CD4-positive, alpha-beta memory T cell (primary cell): ENCODE data around the gene DNAAF8. TPM values are rescaled to one million over a fixed set of nuclear protein-coding genes. Genes with fewer than 3 reads are reported as not detected.
A peak's percentile ranks its signal among the peaks of the same experiment; 100 is the strongest.

Experiments used
- CTCF ChIA-PET: fragments of 350-600 bp; sonication (Branson Sonifier 250); formaldehyde crosslinking; loops from one replicate; lab custom pipeline; 2021; ENCODE audit warnings: inconsistent platforms; ENCODE audit not compliant: partially characterized antibody; lab: Charles Lee
- POLR2A ChIA-PET: fragments of 350-600 bp; sonication (Branson Sonifier 250); formaldehyde crosslinking; loops from one replicate; lab custom pipeline; 2021; ENCODE audit not compliant: partially characterized antibody; lab: Charles Lee
- DNase-seq, 5 donors: peaks; one replicate each; pipeline versions ENCODE4 v3.0.0 to v3.0.0-alpha.2; 2020 to 2022; ENCODE audit warnings: mixed read lengths in 1 of 5
- H3K27ac ChIP-seq: one replicate; pipeline ENCODE4 v1.7.0; 2013; ENCODE audit warnings: low read depth, low read length
- H3K27me3 ChIP-seq: 2 replicates; pipeline ENCODE4 v1.7.0; 2013; ENCODE audit warnings: mild to moderate bottlenecking, low read length, moderate library complexity; ENCODE audit not compliant: insufficient read depth
- H3K36me3 ChIP-seq: 2 replicates; pipeline ENCODE4 v1.7.0; 2013; ENCODE audit warnings: mild to moderate bottlenecking, low read length, moderate library complexity; ENCODE audit not compliant: insufficient read depth
- H3K4me1 ChIP-seq: 2 replicates; pipeline ENCODE4 v1.7.0; 2013; ENCODE audit warnings: mild to moderate bottlenecking, low read length, moderate library complexity; ENCODE audit not compliant: insufficient read depth
- H3K4me3 ChIP-seq, 2 donors: one replicate each; pipeline ENCODE4 v1.7.0; 2013; ENCODE audit warnings: low read length in 2 of 2, mild to moderate bottlenecking in 1 of 2
- H3K9me3 ChIP-seq, 2 donors: one replicate each; pipeline ENCODE4 v1.7.0; 2013; ENCODE audit warnings: low read length in 2 of 2, control low read depth in 1 of 2; ENCODE audit not compliant: control insufficient read depth in 1 of 2
- H3K27ac Mint-ChIP-seq, 7 donors: one replicate each; pipeline ENCODE4 v1.8.0; 2020 to 2021; ENCODE audit warnings: mixed read lengths in 7 of 7, mild to moderate bottlenecking in 6 of 7, inconsistent platforms in 3 of 7, moderate library complexity in 3 of 7
- H3K27me3 Mint-ChIP-seq, 2 donors: one replicate each; pipeline ENCODE4 v1.8.0; 2020 to 2021; ENCODE audit warnings: mixed read lengths in 2 of 2
- H3K36me3 Mint-ChIP-seq, 2 donors: one replicate each; pipeline ENCODE4 v1.8.0; 2020 to 2021; ENCODE audit warnings: mixed read lengths in 2 of 2, inconsistent platforms in 1 of 2, mild to moderate bottlenecking in 1 of 2
- H3K4me1 Mint-ChIP-seq, 4 donors: one replicate each; pipeline ENCODE4 v1.8.0; 2020 to 2021; ENCODE audit warnings: mixed read lengths in 4 of 4, mild to moderate bottlenecking in 1 of 4
- H3K4me3 Mint-ChIP-seq, 8 donors: one replicate each; pipeline ENCODE4 v1.8.0; 2020 to 2021; ENCODE audit warnings: mixed read lengths in 8 of 8, mild to moderate bottlenecking in 7 of 8, moderate library complexity in 6 of 8, inconsistent platforms in 3 of 8
- H3K9me3 Mint-ChIP-seq, 8 donors: one replicate each; pipeline ENCODE4 v1.8.0; 2020 to 2021; ENCODE audit warnings: mixed read lengths in 8 of 8, mild to moderate bottlenecking in 5 of 8, inconsistent platforms in 3 of 8, moderate library complexity in 1 of 8
- intact Hi-C: fragments of 100-400 bp; cut with micrococcal nuclease; formaldehyde crosslinking; loops from one replicate; pipeline ENCODE4 v1.15.1; 2023
- polyA plus RNA-seq, 2 donors: library from polyadenylated mRNA; unstranded; fragments of 300-500 nt; fragmentation: Illumina TruSeq; gene quantifications; one replicate each; pipeline ENCODE4 v1.2.3, GENCODE V29; 2021
- total RNA-seq, 2 experiments: library from RNA; stranded (reverse); gene quantifications; one replicate each; pipeline ENCODE4 v1.2.3, GENCODE V29; 2021

Gene DNAAF8
- total and polyA plus RNA-seq, 4 experiments from 2014 or later = 0.11 to 0.64 (median 0.12) TPM; not detected in 1

- Mint-ChIP-seq H3K27me3 (no peaks in the 10 kb centered on the region), H3K4me3 (peak overlapping the region in 4 of 8 donors; percentile 13 to 63 (median 42)), H3K9me3 (no peaks in the 10 kb centered on the region), H3K36me3 (peaks cover 10 to 29% of the 10 kb centered on the region in 2 donors), H3K27ac (peak overlapping the region in 2 of 7 donors; percentile 32 to 59), H3K4me1 (peaks cover 0 to 25% (median 14%) of the 10 kb centered on the region in 4 donors)
- no peak overlapping the region for H3K4me3 ChIP-seq
- no peaks in the 10 kb centered on the region for H3K9me3 ChIP-seq
- H3K27me3 ChIP-seq = no peaks in the 10 kb centered on the region
- ChIA-PET CTCF (interaction anchor here (1.1 to 1.4 kb wide), 3 partner anchors 9 to 79 kb away, joined by 3 to 4 read pairs (median 3); no protein-coding TSS in a partner anchor), POLR2A (interaction anchor here (1.1 to 6.1 kb wide), 9 partner anchors 10 to 106 kb away, joined by 3 to 40 read pairs (median 18); partner anchors contain the start of genes ANKS3, DNAAF8, MGRN1 and ROGDI)
- H3K27ac ChIP-seq = no peak overlapping the region
- H3K36me3 ChIP-seq = peaks cover 33% of the 10 kb centered on the region
- intact Hi-C loops = no loop called here
- DNase-seq = no peak
- peaks cover 30% of the 10 kb centered on the region for H3K4me1 ChIP-seq
Measured at GRCh38 chr16:4696172-4696904, 38.0 kb upstream of the DNAAF8 start.

- CTCF ChIA-PET = no interaction called here
- no peak for DNase-seq
Measured at GRCh38 chr16:4696905-4697847, 37.2 kb upstream of the DNAAF8 start.

GRCh38 chr16:4697848-4698291, 36.5 kb upstream of the DNAAF8 start:
- H3K27ac ChIP-seq = no peak overlapping the region
- H3K4me1 ChIP-seq = peaks cover 23% of the 10 kb centered on the region
- peaks cover 10 to 33% of the 10 kb centered on the region in 2 donors for H3K36me3 Mint-ChIP-seq
- CTCF ChIA-PET = no interaction called here
- POLR2A ChIA-PET = interaction anchor here (2.0 kb wide), 1 partner anchor 37 kb away, joined by 5 read pairs; the partner anchor contains the start of genes ANKS3 and DNAAF8
- peak overlapping the region in 1 of 7 donors; percentile 48 for H3K27ac Mint-ChIP-seq
- no peaks in the 10 kb centered on the region for H3K27me3 ChIP-seq
- peaks cover 0 to 18% (median 7%) of the 10 kb centered on the region in 4 donors for H3K4me1 Mint-ChIP-seq
- peaks cover 33% of the 10 kb centered on the region for H3K36me3 ChIP-seq
- no peaks in the 10 kb centered on the region for H3K27me3 Mint-ChIP-seq
- no peak overlapping the region for H3K4me3 Mint-ChIP-seq
- H3K4me3 ChIP-seq = no peak overlapping the region
- no peaks in the 10 kb centered on the region for H3K9me3 Mint-ChIP-seq
- DNase-seq = no peak
- no peaks in the 10 kb centered on the region for H3K9me3 ChIP-seq
- intact Hi-C loops = no loop called here

More at GRCh38 chr16:4696905-4697847, 37.2 kb upstream of the DNAAF8 start:
- Histone ChIP-seq H3K27ac (no peak overlapping the region), H3K4me1 (peaks cover 30% of the 10 kb centered on the region), H3K36me3 (peaks cover 33% of the 10 kb centered on the region), H3K9me3 (no peaks in the 10 kb centered on the region), H3K27me3 (no peaks in the 10 kb centered on the region), H3K4me3 (no peak overlapping the region)
- Mint-ChIP-seq H3K27me3 (no peaks in the 10 kb centered on the region), H3K36me3 (peaks cover 10 to 31% of the 10 kb centered on the region in 2 donors), H3K4me1 (peaks cover 0 to 25% (median 13%) of the 10 kb centered on the region in 4 donors), H3K9me3 (no peaks in the 10 kb centered on the region), H3K27ac (peak overlapping the region in 1 of 7 donors; percentile 59), H3K4me3 (peak overlapping the region in 1 of 8 donors; percentile 39)
- POLR2A ChIA-PET = interaction anchor here (2.0 to 4.3 kb wide), 2 partner anchors 37 to 70 kb away, joined by 5 to 27 read pairs; partner anchors contain the start of genes ANKS3, DNAAF8 and ZNF500
- intact Hi-C loops = no loop called here

- Mint-ChIP-seq H3K4me3 (no peak overlapping the region), H3K9me3 (no peaks in the 10 kb centered on the region), H3K27me3 (no peaks in the 10 kb centered on the region), H3K36me3 (peaks cover 10 to 30% of the 10 kb centered on the region in 2 donors), H3K27ac (peak overlapping the region in 2 of 7 donors; percentile 36 to 48), H3K4me1 (peaks cover 0 to 14% (median 7%) of the 10 kb centered on the region in 4 donors)
- CTCF ChIA-PET = no interaction called here
- Histone ChIP-seq H3K27me3 (no peaks in the 10 kb centered on the region), H3K36me3 (peaks cover 33% of the 10 kb centered on the region), H3K4me1 (peaks cover 20% of the 10 kb centered on the region), H3K9me3 (no peaks in the 10 kb centered on the region), H3K27ac (no peak overlapping the region), H3K4me3 (no peak overlapping the region)
- DNase-seq = no peak
- POLR2A ChIA-PET = interaction anchor here (2.0 to 2.2 kb wide), 2 partner anchors 36 kb away, joined by 5 to 16 read pairs; partner anchors contain the start of genes ANKS3 and DNAAF8
- intact Hi-C loops = no loop called here
Measured at GRCh38 chr16:4698321-4699045, 35.9 kb upstream of the DNAAF8 start.

GRCh38 chr16:4699046-4699556, 35.2 kb upstream of the DNAAF8 start:
- Histone ChIP-seq H3K27me3 (no peaks in the 10 kb centered on the region), H3K4me1 (peaks cover 20% of the 10 kb centered on the region), H3K27ac (no peak overlapping the region), H3K4me3 (no peak overlapping the region), H3K36me3 (peaks cover 37% of the 10 kb centered on the region), H3K9me3 (no peaks in the 10 kb centered on the region)
- Mint-ChIP-seq H3K36me3 (peaks cover 10 to 28% of the 10 kb centered on the region in 2 donors), H3K4me3 (no peak overlapping the region), H3K4me1 (peaks cover 0 to 14% (median 7%) of the 10 kb centered on the region in 4 donors), H3K9me3 (no peaks in the 10 kb centered on the region), H3K27me3 (no peaks in the 10 kb centered on the region), H3K27ac (peak overlapping the region in 3 of 7 donors; percentile 24 to 48 (median 36))
- intact Hi-C loops = no loop called here
- POLR2A ChIA-PET = interaction anchor here (0.9 to 2.2 kb wide), 4 partner anchors 34 to 104 kb away, joined by 3 to 16 read pairs (median 8); partner anchors contain the start of genes ANKS3, DNAAF8 and ZNF500
- no peak for DNase-seq
- CTCF ChIA-PET = interaction anchor here (1.1 to 1.4 kb wide), 2 partner anchors 11 to 32 kb away, joined by 3 read pairs; no protein-coding TSS in a partner anchor

GRCh38 chr16:4700380-4700996, 33.8 kb upstream of the DNAAF8 start:
- Histone ChIP-seq H3K4me1 (peaks cover 10% of the 10 kb centered on the region), H3K36me3 (peaks cover 34% of the 10 kb centered on the region), H3K27ac (no peak overlapping the region), H3K27me3 (no peaks in the 10 kb centered on the region), H3K9me3 (no peaks in the 10 kb centered on the region), H3K4me3 (no peak overlapping the region)
- no peaks in the 10 kb centered on the region for H3K27me3 Mint-ChIP-seq
- peak overlapping the region in 2 of 7 donors; percentile 27 to 46 for H3K27ac Mint-ChIP-seq
- ChIA-PET CTCF (interaction anchor here (0.5 to 1.4 kb wide), 4 partner anchors 10 to 453 kb away, joined by 3 read pairs; no protein-coding TSS in a partner anchor), POLR2A (interaction anchor here (1.0 to 2.2 kb wide), 5 partner anchors 34 to 102 kb away, joined by 4 to 16 read pairs (median 5); partner anchors contain the start of genes ANKS3, DNAAF8, ROGDI and ZNF500)
- DNase-seq = peak in 2 of 5 donors; percentile 34 to 71
- intact Hi-C loops = no loop called here
- peaks cover 13 to 33% of the 10 kb centered on the region in 2 donors for H3K36me3 Mint-ChIP-seq
- H3K9me3 Mint-ChIP-seq = no peaks in the 10 kb centered on the region
- H3K4me1 Mint-ChIP-seq = peaks cover 0 to 19% (median 1%) of the 10 kb centered on the region in 4 donors
- H3K4me3 Mint-ChIP-seq = no peak overlapping the region
